Activated CD8-positive, alpha-beta memory T cell treated with anti-CD3 and anti-CD28 coated beads, Interleukin-2, amount 10 ng/mL, durations not matched to agents 7 days and 5 days (primary cell): Measurements from ENCODE around the gene BANP. TPM values are rescaled to one million over a fixed set of nuclear protein-coding genes. Genes with fewer than 3 reads are reported as not detected.
"Not testable (repeated sequence)": the region's sequence is repeated elsewhere in the genome, so short reads cannot be mapped to it uniquely, and the experiment has no call there.

Experiments used
- ATAC-seq: fragments of 150-1000 bp; cut with Tn5 transposase; one replicate; pipeline ENCODE4 v1.10.0; 2021; ENCODE audit warnings: moderate library complexity
- CTCF ChIA-PET: fragments of 350-600 bp; sonication (Branson Sonifier 250); formaldehyde crosslinking; loops from one replicate; lab custom pipeline; 2021; ENCODE audit warnings: antibody characterized with exemption; lab: Charles Lee
- DNase-seq: peaks from one replicate; pipeline ENCODE4 v3.0.0-alpha.2; 2020
- H3K27ac Mint-ChIP-seq: one replicate; pipeline ENCODE4 v1.8.0; 2021; ENCODE audit warnings: mild to moderate bottlenecking, mixed read lengths
- H3K27me3 Mint-ChIP-seq: one replicate; pipeline ENCODE4 v1.8.0; 2021; ENCODE audit warnings: mixed read lengths
- H3K36me3 Mint-ChIP-seq: one replicate; pipeline ENCODE4 v1.8.0; 2021; ENCODE audit warnings: mild to moderate bottlenecking, mixed read lengths
- H3K4me1 Mint-ChIP-seq: one replicate; pipeline ENCODE4 v1.8.0; 2021; ENCODE audit warnings: mixed read lengths
- H3K4me3 Mint-ChIP-seq: one replicate; pipeline ENCODE4 v1.8.0; 2021; ENCODE audit warnings: mild to moderate bottlenecking, moderate library complexity, mixed read lengths
- H3K9me3 Mint-ChIP-seq: one replicate; pipeline ENCODE4 v1.8.0; 2022; ENCODE audit warnings: low read depth, mixed read lengths
- total RNA-seq, 2 experiments: library from RNA; stranded (reverse); gene quantifications; one replicate each; pipeline ENCODE4 v1.2.3, GENCODE V29; 2021

Gene BANP
- total RNA-seq, 2 experiments from 2014 or later: 36.1 to 48.7 TPM

- Mint-ChIP-seq H3K4me1 (peaks cover 58% of the 10 kb centered on the region), H3K36me3 (peaks cover 53% of the 10 kb centered on the region)
- ATAC-seq, H3K9me3 Mint-ChIP-seq, H3K27ac Mint-ChIP-seq, DNase-seq, H3K27me3 Mint-ChIP-seq, H3K4me3 Mint-ChIP-seq, CTCF ChIA-PET: not testable (repeated sequence)
Measured at GRCh38 chr16:87984180-87984579, 32.9 kb downstream of the BANP start.

DNA sequence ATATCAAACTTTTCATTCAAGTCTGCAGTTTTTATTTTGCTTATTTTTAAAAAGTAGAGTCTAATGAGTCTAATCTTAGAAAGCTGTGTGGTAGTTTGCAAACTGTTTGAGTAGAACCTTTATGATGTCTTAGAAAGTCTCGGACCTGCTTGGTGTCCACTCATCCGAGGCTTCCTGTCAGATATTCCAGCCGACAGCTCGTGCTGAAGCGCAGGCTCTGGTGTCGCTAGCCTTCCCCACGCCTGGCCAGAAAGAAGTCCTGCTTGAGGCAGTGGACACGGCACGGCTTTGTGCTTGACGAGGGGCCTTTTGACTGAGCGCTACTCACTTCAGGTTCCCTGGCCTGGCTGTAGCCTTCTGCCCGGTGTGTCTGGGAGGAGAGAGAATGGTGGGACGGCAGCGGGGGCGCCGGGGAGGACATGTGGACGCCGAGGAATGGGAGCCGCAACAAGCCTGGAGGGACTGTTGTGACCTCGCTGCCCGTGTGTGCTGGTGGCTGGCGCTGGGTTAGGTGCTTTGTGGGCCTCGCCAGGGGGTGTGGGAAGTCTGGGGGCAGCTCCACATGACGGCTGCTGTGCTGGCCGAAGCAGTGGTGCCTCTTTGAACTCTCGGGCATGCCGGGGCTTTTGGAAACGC lies 33.5 kb downstream of the BANP start:
- no peak for DNase-seq
- no peaks in the 10 kb centered on the region for H3K9me3 Mint-ChIP-seq
- no peak for ATAC-seq
- CTCF ChIA-PET: no interaction called here
- H3K27ac Mint-ChIP-seq: no peak overlapping the region
- no peak overlapping the region for H3K4me3 Mint-ChIP-seq
- H3K27me3 Mint-ChIP-seq: no peaks in the 10 kb centered on the region
- H3K36me3 Mint-ChIP-seq: peaks cover 52% of the 10 kb centered on the region
- H3K4me1 Mint-ChIP-seq: peaks cover 53% of the 10 kb centered on the region

DNA sequence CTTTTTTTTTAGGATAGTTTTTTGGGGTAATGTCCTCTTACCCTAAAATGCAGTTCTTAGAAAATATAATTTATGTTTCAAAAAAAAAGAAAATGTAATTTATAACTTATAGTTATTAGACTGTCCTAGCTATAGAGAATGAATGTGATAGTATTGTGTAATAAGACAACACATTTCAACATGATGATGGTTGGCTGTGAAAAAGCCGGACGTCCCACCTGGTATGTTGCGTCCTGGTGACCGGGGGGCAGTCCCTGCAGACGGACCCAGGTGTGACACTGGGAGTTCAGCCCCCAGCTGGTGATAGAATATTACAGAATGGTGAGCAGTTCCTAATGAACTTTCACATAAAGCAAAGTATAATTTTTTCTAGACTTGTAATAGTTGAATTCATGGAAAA lies 34.3 kb downstream of the BANP start:
- H3K4me1 Mint-ChIP-seq: peaks cover 45% of the 10 kb centered on the region
- CTCF ChIA-PET, H3K4me3 Mint-ChIP-seq, ATAC-seq, H3K27me3 Mint-ChIP-seq, DNase-seq, H3K27ac Mint-ChIP-seq, H3K9me3 Mint-ChIP-seq: not testable (repeated sequence)
- peaks cover 55% of the 10 kb centered on the region for H3K36me3 Mint-ChIP-seq

DNA sequence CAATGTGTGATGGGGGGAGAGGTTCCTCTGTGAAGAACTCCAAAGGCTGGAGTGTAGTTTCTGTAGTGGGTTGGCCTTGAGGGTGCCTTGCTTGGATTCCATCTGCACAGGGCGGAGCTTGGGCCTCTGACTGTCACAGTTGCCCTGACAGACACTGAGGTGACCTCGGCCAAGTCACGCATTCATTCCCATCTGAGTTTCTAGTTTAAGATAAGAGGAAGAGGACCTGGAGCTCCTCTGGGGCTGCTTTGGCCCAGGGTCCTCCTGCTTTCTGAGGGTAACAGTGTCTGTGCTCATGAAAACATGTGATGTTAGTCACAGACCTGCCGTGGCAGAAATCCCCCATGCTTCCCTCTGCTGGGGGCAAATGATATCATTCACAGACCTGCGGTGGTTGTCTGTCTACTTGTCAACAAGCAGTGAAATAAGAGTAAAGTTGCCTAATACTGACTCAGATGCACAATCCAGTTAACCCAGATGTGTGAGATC lies 35.2 kb downstream of the BANP start:
- DNase-seq, H3K4me3 Mint-ChIP-seq, CTCF ChIA-PET, ATAC-seq, H3K27ac Mint-ChIP-seq, H3K27me3 Mint-ChIP-seq, H3K9me3 Mint-ChIP-seq: not testable (repeated sequence)
- Mint-ChIP-seq H3K4me1 (peaks cover 36% of the 10 kb centered on the region), H3K36me3 (peaks cover 53% of the 10 kb centered on the region)

GRCh38 chr16:87988596-87988995 lies 37.4 kb downstream of the BANP start:
- H3K27me3 Mint-ChIP-seq, CTCF ChIA-PET, H3K4me3 Mint-ChIP-seq, DNase-seq, H3K9me3 Mint-ChIP-seq, ATAC-seq, H3K27ac Mint-ChIP-seq: not testable (repeated sequence)
- Mint-ChIP-seq H3K36me3 (peaks cover 39% of the 10 kb centered on the region), H3K4me1 (peaks cover 16% of the 10 kb centered on the region)

GRCh38 chr16:87990254-87990653 lies 39.0 kb downstream of the BANP start:
- H3K36me3 Mint-ChIP-seq: peaks cover 24% of the 10 kb centered on the region
- ATAC-seq, DNase-seq, H3K9me3 Mint-ChIP-seq, CTCF ChIA-PET, H3K27me3 Mint-ChIP-seq, H3K4me1 Mint-ChIP-seq, H3K27ac Mint-ChIP-seq, H3K4me3 Mint-ChIP-seq: not testable (repeated sequence)

DNA sequence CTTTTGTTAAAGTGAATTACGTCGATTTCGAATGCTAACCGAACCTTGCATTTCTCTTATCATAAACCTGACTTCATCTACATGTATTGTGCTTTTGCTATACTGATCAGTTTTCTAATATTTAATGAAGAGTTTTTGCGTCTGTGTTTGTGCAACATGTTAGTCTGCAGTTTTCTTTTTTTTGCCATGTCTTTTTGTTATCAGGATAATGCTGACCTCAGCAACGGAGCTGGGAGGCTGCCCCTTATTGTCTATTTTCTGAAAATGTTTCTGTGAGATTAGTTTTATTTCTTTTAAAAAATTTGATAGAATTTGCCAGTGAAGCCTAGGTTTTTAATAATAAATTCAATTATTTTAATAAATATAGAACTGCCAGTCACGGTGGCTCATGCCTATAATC lies 40.9 kb downstream of the BANP start:
- H3K4me3 Mint-ChIP-seq, H3K27ac Mint-ChIP-seq, H3K4me1 Mint-ChIP-seq, H3K27me3 Mint-ChIP-seq, DNase-seq, H3K9me3 Mint-ChIP-seq, ATAC-seq: not testable (repeated sequence)
- peaks cover 13% of the 10 kb centered on the region for H3K36me3 Mint-ChIP-seq
- CTCF ChIA-PET: interaction anchor here (1.1 kb wide), 1 partner anchor 10 kb away, joined by 3 read pairs; no protein-coding TSS in a partner anchor

GRCh38 chr16:87993901-87994300 lies 42.7 kb downstream of the BANP start:
- H3K9me3 Mint-ChIP-seq: no peaks in the 10 kb centered on the region
- no peak overlapping the region for H3K27ac Mint-ChIP-seq
- ATAC-seq (no peak), DNase-seq (no peak)
- H3K36me3 Mint-ChIP-seq: peaks cover 22% of the 10 kb centered on the region
- CTCF ChIA-PET: no interaction called here
- no peaks in the 10 kb centered on the region for H3K27me3 Mint-ChIP-seq
- peaks cover 3% of the 10 kb centered on the region for H3K4me1 Mint-ChIP-seq
- no peak overlapping the region for H3K4me3 Mint-ChIP-seq

DNA sequence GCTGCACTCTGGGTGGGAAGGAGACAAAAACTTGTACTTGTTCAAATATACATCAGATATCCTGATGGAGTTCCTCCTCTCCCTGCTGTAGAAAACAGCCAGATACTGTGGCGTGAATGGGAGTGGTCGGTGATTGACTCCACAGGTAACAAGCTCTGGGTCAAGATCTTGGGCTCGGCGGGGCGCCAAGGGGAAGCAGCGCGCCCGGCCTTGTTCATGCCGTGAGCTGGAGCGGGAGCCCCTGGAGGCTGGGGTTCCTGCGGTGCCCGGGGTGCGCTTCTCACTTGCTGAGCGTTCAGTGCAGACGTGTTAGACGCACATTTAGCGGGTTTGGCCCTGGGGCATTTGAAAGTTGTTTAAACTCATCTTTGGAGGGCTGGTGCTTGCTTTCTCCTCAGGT lies 44.4 kb downstream of the BANP start:
- no peak overlapping the region for H3K27ac Mint-ChIP-seq
- no peaks in the 10 kb centered on the region for H3K9me3 Mint-ChIP-seq
- peaks cover 3% of the 10 kb centered on the region for H3K4me1 Mint-ChIP-seq
- DNase-seq (no peak), ATAC-seq (no peak)
- CTCF ChIA-PET: no interaction called here
- H3K36me3 Mint-ChIP-seq: peaks cover 16% of the 10 kb centered on the region
- no peaks in the 10 kb centered on the region for H3K27me3 Mint-ChIP-seq
- no peak overlapping the region for H3K4me3 Mint-ChIP-seq

- no peak overlapping the region for H3K4me3 Mint-ChIP-seq
- H3K27ac Mint-ChIP-seq: no peak overlapping the region
- no peaks in the 10 kb centered on the region for H3K9me3 Mint-ChIP-seq
- CTCF ChIA-PET: no interaction called here
- DNase-seq (peak; percentile 25), ATAC-seq (no peak)
- H3K27me3 Mint-ChIP-seq: no peaks in the 10 kb centered on the region
- H3K4me1 Mint-ChIP-seq: peaks cover 3% of the 10 kb centered on the region
- peaks cover 12% of the 10 kb centered on the region for H3K36me3 Mint-ChIP-seq
Measured at GRCh38 chr16:87996962-87997880, 46.0 kb downstream of the BANP start.

DNA sequence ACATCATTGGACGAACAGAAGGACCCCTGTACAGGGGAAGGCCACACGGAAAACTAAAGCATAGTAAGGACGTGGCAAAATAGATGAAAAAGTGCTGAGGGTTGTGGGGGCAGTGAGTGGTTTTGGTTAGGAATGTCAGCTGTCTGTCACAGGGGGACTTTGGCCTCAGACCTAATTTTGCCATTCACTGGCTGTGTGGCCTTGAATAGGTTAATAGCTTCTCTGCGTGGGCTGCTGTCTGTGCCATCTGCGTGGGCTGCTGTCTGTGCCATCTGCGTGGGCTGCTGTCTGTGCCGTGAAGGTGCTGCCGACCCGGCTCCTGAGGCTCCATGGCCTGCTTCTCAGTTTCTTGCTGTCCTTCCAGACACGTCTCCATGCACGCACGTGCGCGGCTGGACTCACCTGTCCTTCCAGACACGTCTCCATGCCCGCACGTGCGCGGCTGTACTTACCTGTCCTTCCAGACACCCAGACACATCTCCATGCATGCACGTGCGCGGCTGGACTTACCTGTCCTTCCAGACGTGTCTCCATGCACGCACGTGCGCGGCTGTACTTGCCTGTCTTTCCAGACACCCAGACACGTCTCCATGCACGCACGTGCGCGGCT lies 47.1 kb downstream of the BANP start:
- peaks cover 12% of the 10 kb centered on the region for H3K36me3 Mint-ChIP-seq
- H3K4me1 Mint-ChIP-seq, CTCF ChIA-PET: not testable (repeated sequence)

GRCh38 chr16:87998992-87999391 lies 47.8 kb downstream of the BANP start:
- H3K27ac Mint-ChIP-seq, H3K4me1 Mint-ChIP-seq, H3K27me3 Mint-ChIP-seq, ATAC-seq, DNase-seq, H3K4me3 Mint-ChIP-seq, H3K9me3 Mint-ChIP-seq, CTCF ChIA-PET: not testable (repeated sequence)
- peaks cover 12% of the 10 kb centered on the region for H3K36me3 Mint-ChIP-seq

More for the DNA sequence above, 47.1 kb downstream of the BANP start:
- not testable (repeated sequence) for H3K9me3 Mint-ChIP-seq, ATAC-seq, H3K4me3 Mint-ChIP-seq, H3K27me3 Mint-ChIP-seq, H3K27ac Mint-ChIP-seq, DNase-seq

DNA sequence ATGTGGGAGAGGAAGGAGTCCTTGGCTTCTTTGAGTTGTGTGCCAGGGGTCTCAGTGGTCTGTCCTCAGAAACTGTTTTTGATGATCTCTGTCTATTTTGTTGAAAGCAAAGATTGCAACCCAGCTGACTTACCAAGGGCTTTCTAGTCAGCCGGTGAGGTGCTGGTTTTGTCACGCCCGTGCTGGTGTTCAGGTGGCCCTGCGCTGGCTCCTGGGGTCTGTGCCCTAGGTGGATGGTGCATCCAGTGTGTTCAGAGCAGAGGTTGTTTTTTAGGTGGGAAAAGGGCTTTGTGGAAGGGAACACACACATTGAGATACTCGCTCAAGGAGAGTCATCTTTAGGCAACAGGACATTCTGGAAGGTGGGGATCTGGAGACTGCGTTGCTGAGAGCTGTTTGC lies 51.0 kb downstream of the BANP start:
- Mint-ChIP-seq H3K4me1 (peaks cover 3% of the 10 kb centered on the region), H3K27ac (no peak overlapping the region), H3K27me3 (no peaks in the 10 kb centered on the region), H3K9me3 (no peaks in the 10 kb centered on the region), H3K36me3 (peaks cover 14% of the 10 kb centered on the region), H3K4me3 (no peak overlapping the region)
- ATAC-seq (no peak), DNase-seq (no peak)
- CTCF ChIA-PET: interaction anchor here (0.8 kb wide), 1 partner anchor 10 kb away, joined by 3 read pairs; no protein-coding TSS in a partner anchor
